ENCODE results near the gene ARHGAP44.

The ARHGAP44 gene

DNA sequence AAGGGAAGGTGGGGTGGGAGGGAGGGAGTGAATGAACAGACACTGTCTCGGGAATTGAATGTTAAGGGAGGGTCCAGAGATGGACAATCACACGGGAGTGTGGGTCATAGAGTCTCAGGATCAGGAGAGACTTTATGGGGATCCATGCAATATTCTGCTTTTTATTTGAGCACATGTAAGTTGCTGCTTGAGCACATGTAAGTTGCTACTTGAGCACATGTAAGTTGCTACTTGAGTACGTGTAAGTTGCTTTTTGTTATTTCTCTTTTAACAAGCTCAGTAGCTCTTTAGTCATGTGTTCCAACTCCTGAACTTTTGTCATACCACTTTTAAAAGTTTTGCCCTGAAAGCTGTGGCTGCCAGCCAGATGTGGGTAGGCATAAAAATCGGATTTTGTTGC is 110.3 kb downstream of the ARHGAP44 start:
- no peak overlapping the region for H2AFZ ChIP-seq (ENCODE audit: low read length)
- no peaks in the 10 kb centered on the region for H3K27me3 ChIP-seq (ENCODE audit: insufficient read depth, low read length, poor library complexity, severe bottlenecking)
- no peaks in the 10 kb centered on the region for H3K9me2 ChIP-seq (replicated peaks; ENCODE audit: low read depth, low read length)
- H4K20me1 ChIP-seq (ENCODE audit: insufficient read depth, low read length, poor library complexity, severe bottlenecking) = no peaks in the 10 kb centered on the region
- TF ChIP-seq, protein P1, sequence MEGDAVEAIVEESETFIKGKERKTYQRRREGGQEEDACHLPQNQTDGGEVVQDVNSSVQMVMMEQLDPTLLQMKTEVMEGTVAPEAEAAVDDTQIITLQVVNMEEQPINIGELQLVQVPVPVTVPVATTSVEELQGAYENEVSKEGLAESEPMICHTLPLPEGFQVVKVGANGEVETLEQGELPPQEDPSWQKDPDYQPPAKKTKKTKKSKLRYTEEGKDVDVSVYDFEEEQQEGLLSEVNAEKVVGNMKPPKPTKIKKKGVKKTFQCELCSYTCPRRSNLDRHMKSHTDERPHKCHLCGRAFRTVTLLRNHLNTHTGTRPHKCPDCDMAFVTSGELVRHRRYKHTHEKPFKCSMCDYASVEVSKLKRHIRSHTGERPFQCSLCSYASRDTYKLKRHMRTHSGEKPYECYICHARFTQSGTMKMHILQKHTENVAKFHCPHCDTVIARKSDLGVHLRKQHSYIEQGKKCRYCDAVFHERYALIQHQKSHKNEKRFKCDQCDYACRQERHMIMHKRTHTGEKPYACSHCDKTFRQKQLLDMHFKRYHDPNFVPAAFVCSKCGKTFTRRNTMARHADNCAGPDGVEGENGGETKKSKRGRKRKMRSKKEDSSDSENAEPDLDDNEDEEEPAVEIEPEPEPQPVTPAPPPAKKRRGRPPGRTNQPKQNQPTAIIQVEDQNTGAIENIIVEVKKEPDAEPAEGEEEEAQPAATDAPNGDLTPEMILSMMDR (conservative IDR thresholded peaks at IDR 0.05; ENCODE audit: low read length) = no peak
- no peak overlapping the region for H3K9ac ChIP-seq (ENCODE audit: low read depth, low read length, poor library complexity, severe bottlenecking)
- no peaks in the 10 kb centered on the region for H3K4me1 ChIP-seq (ENCODE audit: insufficient read depth, low read length, poor library complexity, severe bottlenecking)
- peaks cover 7% of the 10 kb centered on the region; the same call in 1 of the 2 replicates for H3K9me3 ChIP-seq (ENCODE audit: insufficient read depth, low read depth, low read length)
- no peaks in the 10 kb centered on the region for H3K79me2 ChIP-seq (ENCODE audit: insufficient read depth, low read length)
- no peak overlapping the region for H3K4me2 ChIP-seq (ENCODE audit: low read depth, low read length, poor library complexity, severe bottlenecking)
- no peaks in the 10 kb centered on the region for H3K36me3 ChIP-seq (ENCODE audit: insufficient read depth, low read length)
- H3K4me3 ChIP-seq (ENCODE audit: low read length, poor library complexity, severe bottlenecking) = no peak overlapping the region
- no peaks in the 10 kb centered on the region for H3F3A ChIP-seq (ENCODE audit: low read depth)

DNA sequence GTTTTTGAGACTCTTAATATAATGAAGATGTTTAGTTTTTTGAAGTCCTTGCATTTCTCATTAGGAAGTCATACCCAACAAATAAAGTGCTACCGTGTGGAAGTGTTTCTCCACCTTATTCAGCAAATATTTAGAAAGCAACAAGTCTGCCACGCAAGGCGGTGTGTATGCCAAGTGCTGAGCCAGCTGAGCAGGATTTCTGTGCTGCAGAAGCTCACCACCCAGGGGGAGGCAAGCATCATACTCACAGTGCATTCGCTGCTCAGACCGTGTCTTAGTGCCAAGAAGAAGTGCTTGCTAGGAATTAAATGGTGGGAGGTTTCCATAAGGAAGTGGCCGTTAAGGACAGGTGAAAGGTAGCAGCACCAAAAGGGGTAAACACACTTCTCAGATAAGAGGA is 111.2 kb downstream of the ARHGAP44 start:
- H3K9me3 ChIP-seq (ENCODE audit: insufficient read depth, low read depth, low read length) = peaks cover 7% of the 10 kb centered on the region; the same call in 1 of the 2 replicates
- H3K4me1 ChIP-seq (ENCODE audit: insufficient read depth, low read length, poor library complexity, severe bottlenecking) = no peaks in the 10 kb centered on the region
- TF ChIP-seq, protein P1 (conservative IDR thresholded peaks at IDR 0.05; ENCODE audit: low read length) = no peak
- no peak for TF ChIP-seq EZH2phosphoT487 (IDR thresholded peaks at IDR 0.05; ENCODE audit: borderline replicate concordance)
- no peak overlapping the region for H3K4me3 ChIP-seq (ENCODE audit: low read length, poor library complexity, severe bottlenecking)
- no peak overlapping the region for H2AFZ ChIP-seq (ENCODE audit: low read length)
- H3K27me3 ChIP-seq (ENCODE audit: insufficient read depth, low read length, poor library complexity, severe bottlenecking) = no peaks in the 10 kb centered on the region
- H3K9ac ChIP-seq (ENCODE audit: low read depth, low read length, poor library complexity, severe bottlenecking) = no peak overlapping the region
- no peaks in the 10 kb centered on the region for H3K36me3 ChIP-seq (ENCODE audit: insufficient read depth, low read length)
- H4K20me1 ChIP-seq (ENCODE audit: insufficient read depth, low read length, poor library complexity, severe bottlenecking) = no peaks in the 10 kb centered on the region
- H3K9me2 ChIP-seq (replicated peaks; ENCODE audit: low read depth, low read length) = no peaks in the 10 kb centered on the region
- no peaks in the 10 kb centered on the region for H3F3A ChIP-seq (ENCODE audit: low read depth)
- H3K79me2 ChIP-seq (ENCODE audit: insufficient read depth, low read length) = no peaks in the 10 kb centered on the region
- no peak overlapping the region for H3K4me2 ChIP-seq (ENCODE audit: low read depth, low read length, poor library complexity, severe bottlenecking)

DNA sequence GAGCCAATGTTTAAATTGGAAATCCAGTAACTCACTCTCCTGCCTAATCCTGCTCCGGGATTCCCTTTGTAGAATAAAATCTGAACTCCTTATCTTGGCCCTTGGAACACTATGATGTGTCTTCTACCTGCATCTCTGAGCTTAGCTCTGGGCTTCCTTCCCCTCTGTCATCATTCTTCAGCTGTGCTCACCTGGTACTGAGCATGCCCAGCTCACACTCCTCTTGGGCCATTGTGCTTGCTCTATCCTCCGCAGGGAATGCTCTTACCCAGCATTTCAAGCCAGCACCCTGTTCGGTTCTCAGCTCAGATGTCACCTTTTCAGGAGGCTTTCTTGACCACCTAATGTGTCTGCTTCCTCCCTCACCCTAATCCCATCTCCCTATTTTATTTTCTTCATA is 112.7 kb downstream of the ARHGAP44 start:
- Histone ChIP-seq H3K4me3 (ENCODE audit: low read length, poor library complexity, severe bottlenecking) (no peak overlapping the region), H3K27me3 (ENCODE audit: insufficient read depth, low read length, poor library complexity, severe bottlenecking) (no peaks in the 10 kb centered on the region), H3K4me1 (ENCODE audit: insufficient read depth, low read length, poor library complexity, severe bottlenecking) (no peaks in the 10 kb centered on the region), H3F3A (ENCODE audit: low read depth) (no peaks in the 10 kb centered on the region), H3K9ac (ENCODE audit: low read depth, low read length, poor library complexity, severe bottlenecking) (no peak overlapping the region), H3K36me3 (ENCODE audit: insufficient read depth, low read length) (no peaks in the 10 kb centered on the region), H3K79me2 (ENCODE audit: insufficient read depth, low read length) (no peaks in the 10 kb centered on the region), H4K20me1 (ENCODE audit: insufficient read depth, low read length, poor library complexity, severe bottlenecking) (no peaks in the 10 kb centered on the region), H3K4me2 (ENCODE audit: low read depth, low read length, poor library complexity, severe bottlenecking) (no peak overlapping the region), H3K9me2 (replicated peaks; ENCODE audit: low read depth, low read length) (no peaks in the 10 kb centered on the region), H2AFZ (ENCODE audit: low read length) (no peak overlapping the region), H3K9me3 (ENCODE audit: insufficient read depth, low read depth, low read length) (peaks cover 7% of the 10 kb centered on the region; the same call in 1 of the 2 replicates)
- TF ChIP-seq, protein P1 (conservative IDR thresholded peaks at IDR 0.05; ENCODE audit: low read length) = no peak
- no peak for TF ChIP-seq EZH2phosphoT487 (IDR thresholded peaks at IDR 0.05; ENCODE audit: borderline replicate concordance)
